MCF 10A (cell line): Measurements from ENCODE around the gene NEK4. TPM values are rescaled to one million over a fixed set of nuclear protein-coding genes. Genes with fewer than 3 reads are reported as not detected.

Experiments used
- BruUV-seq: library from RNA; stranded (reverse); fragments of 400-500 nt; replicated peaks from 2 replicates; lab custom pipeline; 2021; lab: Mats Ljungman, UMichigan
- CTCF ChIA-PET: fragments of 300-600 bp; sonication (Branson Sonifier 250); formaldehyde crosslinking; extraction: SDS; loops from one replicate; lab custom pipeline; 2021; ENCODE audit warnings: antibody characterized with exemption, inconsistent platforms; lab: Yijun Ruan, JAX
- POLR2A ChIA-PET: fragments of 300-600, 350-650 bp; sonication (Branson Sonifier 250); formaldehyde crosslinking; extraction: SDS; loops from one replicate; lab custom pipeline; 2020; ENCODE audit warnings: antibody characterized with exemption, inconsistent platforms; lab: Yijun Ruan, JAX
- DNase-seq: peaks from one replicate; pipeline ENCODE4 v3.0.0-alpha.2; 2018; ENCODE audit not compliant: unreplicated experiment
- H3K27ac Mint-ChIP-seq: one replicate; pipeline ENCODE4 v1.8.0; 2022; ENCODE audit warnings: mild to moderate bottlenecking, low read depth, mixed read lengths; ENCODE audit not compliant: unreplicated experiment
- H3K27me3 Mint-ChIP-seq: one replicate; pipeline ENCODE4 v1.8.0; 2022; ENCODE audit warnings: mixed read lengths; ENCODE audit not compliant: insufficient read depth, unreplicated experiment
- H3K36me3 Mint-ChIP-seq: one replicate; pipeline ENCODE4 v1.8.0; 2022; ENCODE audit warnings: mild to moderate bottlenecking, moderate library complexity, mixed read lengths; ENCODE audit not compliant: insufficient read depth, unreplicated experiment
- H3K4me1 Mint-ChIP-seq: one replicate; pipeline ENCODE4 v1.8.0; 2022; ENCODE audit warnings: mixed read lengths; ENCODE audit not compliant: insufficient read depth, unreplicated experiment
- H3K4me3 Mint-ChIP-seq: one replicate; pipeline ENCODE4 v1.8.0; 2022; ENCODE audit warnings: mild to moderate bottlenecking, moderate library complexity, mixed read lengths; ENCODE audit not compliant: unreplicated experiment
- H3K9me3 Mint-ChIP-seq: one replicate; pipeline ENCODE4 v1.8.0; 2022; ENCODE audit warnings: mixed read lengths; ENCODE audit not compliant: unreplicated experiment
- intact Hi-C: fragments of 100-400 bp; cut with micrococcal nuclease; formaldehyde crosslinking; loops from 2 replicates; pipeline ENCODE4 v1.14.1; 2022
- total RNA-seq: library from RNA; stranded (reverse); gene quantifications from 2 replicates; pipeline ENCODE4 v1.2.3, GENCODE V29; 2022
- TF ChIP-seq, protein P1 (sequence below): fragments of 200-600 bp; IDR thresholded peaks from one replicate; pipeline ENCODE4 v1.8.0; 2022; ENCODE audit warnings: antibody characterized with exemption, mild to moderate bottlenecking; ENCODE audit not compliant: unreplicated experiment

NEK4 gene
- total RNA-seq, 1 experiment from 2014 or later: 24.6 TPM

- DNase-seq: no peak
- peaks cover 14% of the 10 kb centered on the region for H3K4me1 Mint-ChIP-seq
- ChIA-PET POLR2A (interaction anchor here (0.5 to 0.6 kb wide), 2 partner anchors 18 to 25 kb away, joined by 3 read pairs; no protein-coding TSS in a partner anchor), CTCF (interaction anchor here (0.5 to 1.2 kb wide), 2 partner anchors 23 to 283 kb away, joined by 4 read pairs; no protein-coding TSS in a partner anchor)
- BruUV-seq: no TSS peak
- no peaks in the 10 kb centered on the region for H3K9me3 Mint-ChIP-seq
- peaks cover 6% of the 10 kb centered on the region for H3K36me3 Mint-ChIP-seq
- peaks cover 3% of the 10 kb centered on the region for H3K27me3 Mint-ChIP-seq
- TF ChIP-seq, protein P1, sequence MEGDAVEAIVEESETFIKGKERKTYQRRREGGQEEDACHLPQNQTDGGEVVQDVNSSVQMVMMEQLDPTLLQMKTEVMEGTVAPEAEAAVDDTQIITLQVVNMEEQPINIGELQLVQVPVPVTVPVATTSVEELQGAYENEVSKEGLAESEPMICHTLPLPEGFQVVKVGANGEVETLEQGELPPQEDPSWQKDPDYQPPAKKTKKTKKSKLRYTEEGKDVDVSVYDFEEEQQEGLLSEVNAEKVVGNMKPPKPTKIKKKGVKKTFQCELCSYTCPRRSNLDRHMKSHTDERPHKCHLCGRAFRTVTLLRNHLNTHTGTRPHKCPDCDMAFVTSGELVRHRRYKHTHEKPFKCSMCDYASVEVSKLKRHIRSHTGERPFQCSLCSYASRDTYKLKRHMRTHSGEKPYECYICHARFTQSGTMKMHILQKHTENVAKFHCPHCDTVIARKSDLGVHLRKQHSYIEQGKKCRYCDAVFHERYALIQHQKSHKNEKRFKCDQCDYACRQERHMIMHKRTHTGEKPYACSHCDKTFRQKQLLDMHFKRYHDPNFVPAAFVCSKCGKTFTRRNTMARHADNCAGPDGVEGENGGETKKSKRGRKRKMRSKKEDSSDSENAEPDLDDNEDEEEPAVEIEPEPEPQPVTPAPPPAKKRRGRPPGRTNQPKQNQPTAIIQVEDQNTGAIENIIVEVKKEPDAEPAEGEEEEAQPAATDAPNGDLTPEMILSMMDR: no peak
- H3K4me3 Mint-ChIP-seq: no peak overlapping the region
- no peak overlapping the region for H3K27ac Mint-ChIP-seq
- intact Hi-C loops: no loop called here
Measured at GRCh38 chr3:52775877-52776276, 5.1 kb upstream of the NEK4 start.

- Mint-ChIP-seq H3K9me3 (no peaks in the 10 kb centered on the region), H3K4me1 (peaks cover 14% of the 10 kb centered on the region), H3K4me3 (no peak overlapping the region), H3K27me3 (no peaks in the 10 kb centered on the region), H3K27ac (no peak overlapping the region), H3K36me3 (peaks cover 6% of the 10 kb centered on the region)
- intact Hi-C loops: no loop called here
- no peak for DNase-seq
- TF ChIP-seq, protein P1: no peak
- BruUV-seq: no TSS peak
- ChIA-PET CTCF (no interaction called here), POLR2A (interaction anchor here (1.4 kb wide), 1 partner anchor 12 kb away, joined by 3 read pairs; no protein-coding TSS in a partner anchor)
Measured at GRCh38 chr3:52774901-52775864, 4.4 kb upstream of the NEK4 start.

- Mint-ChIP-seq H3K27ac (no peak overlapping the region), H3K9me3 (no peaks in the 10 kb centered on the region), H3K4me3 (no peak overlapping the region), H3K27me3 (no peaks in the 10 kb centered on the region), H3K4me1 (peaks cover 23% of the 10 kb centered on the region), H3K36me3 (peaks cover 6% of the 10 kb centered on the region)
- ChIA-PET POLR2A (interaction anchor here (1.4 kb wide), 1 partner anchor 11 kb away, joined by 3 read pairs; no protein-coding TSS in a partner anchor), CTCF (interaction anchor here (0.6 kb wide), 2 partner anchors 221 to 397 kb away, joined by 3 read pairs; no protein-coding TSS in a partner anchor)
- TF ChIP-seq, protein P1: no peak
- no peak for DNase-seq
- no TSS peak for BruUV-seq
- intact Hi-C loops: no loop called here
Measured at GRCh38 chr3:52774066-52774713, 3.5 kb upstream of the NEK4 start.
